ENCODE data around the gene IL7R.

The IL7R gene

GRCh38 chr5:35860686-35861085, 4.0 kb downstream of the IL7R start:
- Histone ChIP-seq H3K4me3 (IDR thresholded peaks at IDR 0.05; ENCODE audit: insufficient read depth, low read depth, low read length) (no peak overlapping the region), H3K27ac (no peak overlapping the region), H3K4me2 (no peak overlapping the region), H4K20me1 (ENCODE audit: insufficient read depth) (no peaks in the 10 kb centered on the region), H3K27me3 (ENCODE audit: insufficient read depth, low read depth) (no peaks in the 10 kb centered on the region), H3K9ac (no peak overlapping the region), H3K36me3 (ENCODE audit: insufficient read depth) (no peaks in the 10 kb centered on the region), H3K4me1 (ENCODE audit: low read depth, poor library complexity, severe bottlenecking) (peaks cover 18% of the 10 kb centered on the region), H2AFZ (ENCODE audit: low read depth) (no peak overlapping the region), H3K79me2 (ENCODE audit: insufficient read depth, low read depth) (no peaks in the 10 kb centered on the region)
- TF ChIP-seq, protein P1, sequence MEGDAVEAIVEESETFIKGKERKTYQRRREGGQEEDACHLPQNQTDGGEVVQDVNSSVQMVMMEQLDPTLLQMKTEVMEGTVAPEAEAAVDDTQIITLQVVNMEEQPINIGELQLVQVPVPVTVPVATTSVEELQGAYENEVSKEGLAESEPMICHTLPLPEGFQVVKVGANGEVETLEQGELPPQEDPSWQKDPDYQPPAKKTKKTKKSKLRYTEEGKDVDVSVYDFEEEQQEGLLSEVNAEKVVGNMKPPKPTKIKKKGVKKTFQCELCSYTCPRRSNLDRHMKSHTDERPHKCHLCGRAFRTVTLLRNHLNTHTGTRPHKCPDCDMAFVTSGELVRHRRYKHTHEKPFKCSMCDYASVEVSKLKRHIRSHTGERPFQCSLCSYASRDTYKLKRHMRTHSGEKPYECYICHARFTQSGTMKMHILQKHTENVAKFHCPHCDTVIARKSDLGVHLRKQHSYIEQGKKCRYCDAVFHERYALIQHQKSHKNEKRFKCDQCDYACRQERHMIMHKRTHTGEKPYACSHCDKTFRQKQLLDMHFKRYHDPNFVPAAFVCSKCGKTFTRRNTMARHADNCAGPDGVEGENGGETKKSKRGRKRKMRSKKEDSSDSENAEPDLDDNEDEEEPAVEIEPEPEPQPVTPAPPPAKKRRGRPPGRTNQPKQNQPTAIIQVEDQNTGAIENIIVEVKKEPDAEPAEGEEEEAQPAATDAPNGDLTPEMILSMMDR (conservative IDR thresholded peaks at IDR 0.05; ENCODE audit: low read depth, low read length) = no peak

GRCh38 chr5:35861718-35862117, 5.0 kb downstream of the IL7R start:
- Histone ChIP-seq H3K27ac (no peak overlapping the region), H3K4me1 (ENCODE audit: low read depth, poor library complexity, severe bottlenecking) (peaks cover 8% of the 10 kb centered on the region), H3K27me3 (ENCODE audit: insufficient read depth, low read depth) (no peaks in the 10 kb centered on the region), H3K9ac (no peak overlapping the region), H3K4me2 (no peak overlapping the region), H4K20me1 (ENCODE audit: insufficient read depth) (no peaks in the 10 kb centered on the region), H3K36me3 (ENCODE audit: insufficient read depth) (no peaks in the 10 kb centered on the region), H3K79me2 (ENCODE audit: insufficient read depth, low read depth) (no peaks in the 10 kb centered on the region), H2AFZ (ENCODE audit: low read depth) (no peak overlapping the region), H3K4me3 (IDR thresholded peaks at IDR 0.05; ENCODE audit: insufficient read depth, low read depth, low read length) (no peak overlapping the region)
- TF ChIP-seq, protein P1 (conservative IDR thresholded peaks at IDR 0.05; ENCODE audit: low read depth, low read length) = no peak

DNA sequence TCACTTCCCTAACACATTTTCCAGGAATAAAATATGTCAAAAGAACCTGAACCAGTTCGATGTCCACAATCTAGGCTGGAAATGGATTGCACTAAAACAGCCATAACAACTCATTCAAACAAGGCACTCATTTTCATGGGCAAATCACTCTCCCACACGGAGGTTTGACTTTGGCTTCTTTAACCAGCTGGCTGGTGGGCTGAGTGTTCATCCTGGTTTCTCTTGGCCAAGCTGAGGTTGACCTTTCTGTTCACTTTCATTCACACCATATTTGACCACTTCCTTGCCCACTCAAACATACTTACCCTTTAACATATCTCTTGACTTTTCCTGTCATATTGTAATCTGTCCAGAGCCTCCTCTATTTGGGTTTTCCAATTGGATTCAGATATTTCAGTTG, 5.4 kb downstream of the IL7R start:
- H3K4me2 ChIP-seq = no peak overlapping the region
- no peaks in the 10 kb centered on the region for H3K36me3 ChIP-seq (ENCODE audit: insufficient read depth)
- H3K27ac ChIP-seq = no peak overlapping the region
- H3K9ac ChIP-seq = no peak overlapping the region
- H3K4me3 ChIP-seq (IDR thresholded peaks at IDR 0.05; ENCODE audit: insufficient read depth, low read depth, low read length) = no peak overlapping the region
- H3K4me1 ChIP-seq (ENCODE audit: low read depth, poor library complexity, severe bottlenecking) = peaks cover 3% of the 10 kb centered on the region
- no peaks in the 10 kb centered on the region for H3K27me3 ChIP-seq (ENCODE audit: insufficient read depth, low read depth)
- TF ChIP-seq, protein P1 (conservative IDR thresholded peaks at IDR 0.05; ENCODE audit: low read depth, low read length) = no peak
- H3K79me2 ChIP-seq (ENCODE audit: insufficient read depth, low read depth) = no peaks in the 10 kb centered on the region
- no peaks in the 10 kb centered on the region for H4K20me1 ChIP-seq (ENCODE audit: insufficient read depth)
- H2AFZ ChIP-seq (ENCODE audit: low read depth) = no peak overlapping the region

GRCh38 chr5:35863159-35863558, 6.5 kb downstream of the IL7R start:
- Histone ChIP-seq H3K4me1 (ENCODE audit: low read depth, poor library complexity, severe bottlenecking) (no peaks in the 10 kb centered on the region), H3K27ac (no peak overlapping the region), H3K9ac (no peak overlapping the region), H3K4me3 (IDR thresholded peaks at IDR 0.05; ENCODE audit: insufficient read depth, low read depth, low read length) (no peak overlapping the region), H3K36me3 (ENCODE audit: insufficient read depth) (no peaks in the 10 kb centered on the region), H3K4me2 (no peak overlapping the region), H4K20me1 (ENCODE audit: insufficient read depth) (no peaks in the 10 kb centered on the region), H3K27me3 (ENCODE audit: insufficient read depth, low read depth) (no peaks in the 10 kb centered on the region), H2AFZ (ENCODE audit: low read depth) (no peak overlapping the region), H3K79me2 (ENCODE audit: insufficient read depth, low read depth) (no peaks in the 10 kb centered on the region)
- TF ChIP-seq, protein P1 (conservative IDR thresholded peaks at IDR 0.05; ENCODE audit: low read depth, low read length) = no peak

Data from KMS-11 (cell line).